ENCODE measurements around the gene KRTAP1-4.

KRTAP1-4 gene
- long read RNA-seq = 0 reads

- TF ChIP-seq POLR2AphosphoS5 (IDR thresholded peaks at IDR 0.05; ENCODE audit: low read depth) (no peak), GABPA (IDR thresholded peaks at IDR 0.05; ENCODE audit: low read depth) (no peak)
- TF ChIP-seq, protein P1, sequence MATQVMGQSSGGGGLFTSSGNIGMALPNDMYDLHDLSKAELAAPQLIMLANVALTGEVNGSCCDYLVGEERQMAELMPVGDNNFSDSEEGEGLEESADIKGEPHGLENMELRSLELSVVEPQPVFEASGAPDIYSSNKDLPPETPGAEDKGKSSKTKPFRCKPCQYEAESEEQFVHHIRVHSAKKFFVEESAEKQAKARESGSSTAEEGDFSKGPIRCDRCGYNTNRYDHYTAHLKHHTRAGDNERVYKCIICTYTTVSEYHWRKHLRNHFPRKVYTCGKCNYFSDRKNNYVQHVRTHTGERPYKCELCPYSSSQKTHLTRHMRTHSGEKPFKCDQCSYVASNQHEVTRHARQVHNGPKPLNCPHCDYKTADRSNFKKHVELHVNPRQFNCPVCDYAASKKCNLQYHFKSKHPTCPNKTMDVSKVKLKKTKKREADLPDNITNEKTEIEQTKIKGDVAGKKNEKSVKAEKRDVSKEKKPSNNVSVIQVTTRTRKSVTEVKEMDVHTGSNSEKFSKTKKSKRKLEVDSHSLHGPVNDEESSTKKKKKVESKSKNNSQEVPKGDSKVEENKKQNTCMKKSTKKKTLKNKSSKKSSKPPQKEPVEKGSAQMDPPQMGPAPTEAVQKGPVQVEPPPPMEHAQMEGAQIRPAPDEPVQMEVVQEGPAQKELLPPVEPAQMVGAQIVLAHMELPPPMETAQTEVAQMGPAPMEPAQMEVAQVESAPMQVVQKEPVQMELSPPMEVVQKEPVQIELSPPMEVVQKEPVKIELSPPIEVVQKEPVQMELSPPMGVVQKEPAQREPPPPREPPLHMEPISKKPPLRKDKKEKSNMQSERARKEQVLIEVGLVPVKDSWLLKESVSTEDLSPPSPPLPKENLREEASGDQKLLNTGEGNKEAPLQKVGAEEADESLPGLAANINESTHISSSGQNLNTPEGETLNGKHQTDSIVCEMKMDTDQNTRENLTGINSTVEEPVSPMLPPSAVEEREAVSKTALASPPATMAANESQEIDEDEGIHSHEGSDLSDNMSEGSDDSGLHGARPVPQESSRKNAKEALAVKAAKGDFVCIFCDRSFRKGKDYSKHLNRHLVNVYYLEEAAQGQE (IDR thresholded peaks at IDR 0.05; ENCODE audit: insufficient replicate concordance, low read depth) = no peak
- Histone ChIP-seq H3K27ac (replicated peaks) (no peak within 1 kb of the TSS), H3K27me3 (ENCODE audit: insufficient read depth, poor library complexity, severe bottlenecking) (peaks cover 3% of the 10 kb centered on the region), H3K4me3 (replicated peaks; ENCODE audit: insufficient read depth, low read length) (no peak within 1 kb of the TSS)
- DNase-seq (ENCODE audit: low read depth in 1 of 2, low spot score in 1 of 2) = no peak
Measured at GRCh38 chr17:41029633-41030245, at the start of gene KRTAP1-4. Gene KRTAP1-4, minus strand, starts transcription at chr17:41030195. Its CDS starts 117 bp downstream, at chr17:41030078.

DNA sequence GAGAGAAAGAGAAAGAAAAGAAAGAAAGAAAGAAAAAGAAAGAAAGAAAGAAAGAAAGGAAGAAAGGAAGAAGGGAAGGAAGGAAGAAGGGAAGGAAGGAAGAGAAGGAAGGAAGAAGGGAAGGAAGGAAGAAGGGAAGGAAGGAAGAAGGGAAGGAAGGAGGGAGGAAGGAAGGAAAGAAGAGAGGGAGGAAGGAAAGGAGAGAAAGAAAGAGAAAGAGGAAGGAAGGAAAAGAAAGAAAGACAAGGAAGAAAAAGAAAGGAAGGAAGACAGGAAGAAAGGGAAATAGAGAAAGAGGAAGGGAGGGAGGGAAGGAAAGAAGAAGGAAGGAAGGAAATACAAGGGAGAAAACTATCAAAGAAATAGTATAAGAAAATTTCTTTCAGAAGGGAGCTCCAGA, 46.8 kb upstream of the KRTAP1-4 start:
- Histone ChIP-seq H3K27me3 (ENCODE audit: insufficient read depth, poor library complexity, severe bottlenecking) (no peaks in the 10 kb centered on the region), H3K4me3 (replicated peaks; ENCODE audit: insufficient read depth, low read length) (no peak overlapping the region), H3K27ac (replicated peaks) (no peak overlapping the region)
- DNase-seq (ENCODE audit: low read depth in 1 of 2, low spot score in 1 of 2) = no peak
- TF ChIP-seq, protein P1 (IDR thresholded peaks at IDR 0.05; ENCODE audit: insufficient replicate concordance, low read depth) = no peak
- TF ChIP-seq GABPA (IDR thresholded peaks at IDR 0.05; ENCODE audit: low read depth) = no peak
- no peak for TF ChIP-seq SPI1 (IDR thresholded peaks at IDR 0.05; ENCODE audit: borderline replicate concordance, low read depth)
- TF ChIP-seq, protein P2, sequence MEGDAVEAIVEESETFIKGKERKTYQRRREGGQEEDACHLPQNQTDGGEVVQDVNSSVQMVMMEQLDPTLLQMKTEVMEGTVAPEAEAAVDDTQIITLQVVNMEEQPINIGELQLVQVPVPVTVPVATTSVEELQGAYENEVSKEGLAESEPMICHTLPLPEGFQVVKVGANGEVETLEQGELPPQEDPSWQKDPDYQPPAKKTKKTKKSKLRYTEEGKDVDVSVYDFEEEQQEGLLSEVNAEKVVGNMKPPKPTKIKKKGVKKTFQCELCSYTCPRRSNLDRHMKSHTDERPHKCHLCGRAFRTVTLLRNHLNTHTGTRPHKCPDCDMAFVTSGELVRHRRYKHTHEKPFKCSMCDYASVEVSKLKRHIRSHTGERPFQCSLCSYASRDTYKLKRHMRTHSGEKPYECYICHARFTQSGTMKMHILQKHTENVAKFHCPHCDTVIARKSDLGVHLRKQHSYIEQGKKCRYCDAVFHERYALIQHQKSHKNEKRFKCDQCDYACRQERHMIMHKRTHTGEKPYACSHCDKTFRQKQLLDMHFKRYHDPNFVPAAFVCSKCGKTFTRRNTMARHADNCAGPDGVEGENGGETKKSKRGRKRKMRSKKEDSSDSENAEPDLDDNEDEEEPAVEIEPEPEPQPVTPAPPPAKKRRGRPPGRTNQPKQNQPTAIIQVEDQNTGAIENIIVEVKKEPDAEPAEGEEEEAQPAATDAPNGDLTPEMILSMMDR (IDR thresholded peaks at IDR 0.05; ENCODE audit: insufficient read depth, low read length) = no peak
- no peak for TF ChIP-seq POLR2AphosphoS5 (IDR thresholded peaks at IDR 0.05; ENCODE audit: low read depth)

DNA sequence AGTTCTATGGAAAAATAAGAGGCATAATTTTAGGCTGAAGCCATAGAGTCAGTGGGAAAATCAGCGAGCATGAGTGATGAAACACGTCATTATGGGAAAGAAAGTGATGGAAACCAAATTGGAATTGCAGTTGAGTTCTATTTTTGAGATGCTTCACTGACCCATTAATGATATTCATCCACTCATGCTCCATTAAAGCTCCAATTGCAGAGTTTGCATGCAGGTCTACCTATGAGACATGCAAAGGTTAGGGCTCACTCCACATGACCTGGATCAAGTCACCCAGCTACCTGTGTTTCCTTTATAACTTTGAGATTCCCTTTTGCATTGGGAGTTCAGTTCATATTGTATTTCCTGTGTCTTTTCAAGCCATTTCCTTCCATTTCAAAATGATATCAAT, 43.7 kb upstream of the KRTAP1-4 start:
- TF ChIP-seq POLR2AphosphoS5 (IDR thresholded peaks at IDR 0.05; ENCODE audit: low read depth) (no peak), GABPA (IDR thresholded peaks at IDR 0.05; ENCODE audit: low read depth) (no peak), SPI1 (IDR thresholded peaks at IDR 0.05; ENCODE audit: borderline replicate concordance, low read depth) (no peak)
- TF ChIP-seq, protein P2 (IDR thresholded peaks at IDR 0.05; ENCODE audit: insufficient read depth, low read length) = no peak
- TF ChIP-seq, protein P1 (IDR thresholded peaks at IDR 0.05; ENCODE audit: insufficient replicate concordance, low read depth) = no peak

More for the DNA sequence above, 43.7 kb upstream of the KRTAP1-4 start:
- no peak overlapping the region for H3K27ac ChIP-seq (replicated peaks)
- H3K4me3 ChIP-seq (replicated peaks; ENCODE audit: insufficient read depth, low read length) = no peak overlapping the region
- DNase-seq (ENCODE audit: low read depth in 1 of 2, low spot score in 1 of 2) = no peak
- no peaks in the 10 kb centered on the region for H3K27me3 ChIP-seq (ENCODE audit: insufficient read depth, poor library complexity, severe bottlenecking)

Data from HL-60 (cell line).